Jurkat, Clone E6-1 (cell line): ENCODE measurements around the gene STK11. TPM values are rescaled to one million over a fixed set of nuclear protein-coding genes. Genes with fewer than 3 reads are reported as not detected.

Source experiments
- DNase-seq: peaks from one replicate; pipeline ENCODE4 v3.0.0-alpha.2; 2011; ENCODE audit warnings: low read depth, low spot score
- H3K4me3 ChIP-seq: 2 replicates; pipeline ENCODE4 v1.5.1; 2011; ENCODE audit warnings: mild to moderate bottlenecking, low read length, control low read depth, moderate library complexity
- polyA plus RNA-seq: library from polyadenylated mRNA; unstranded; fragments of >200 nt; gene quantifications from one replicate; pipeline ENCODE4 v1.2.1, GENCODE V29; 2012; ENCODE audit warnings: missing spikeins; ENCODE audit not compliant: insufficient read length, insufficient read depth

STK11 gene
- 62.6 TPM for polyA plus RNA-seq

- peak within 1 kb of the TSS; percentile 63 for H3K4me3 ChIP-seq
- peak; percentile 93 for DNase-seq
These were observed at the start of gene STK11 for GRCh38 chr19:1205114-1206099. Gene STK11 (plus strand): TSS chr19:1205778. CDS start chr19:1206914, 1,136 bp downstream.

GRCh38 chr19:1156305-1156801 lies 49.2 kb upstream of the STK11 start:
- H3K4me3 ChIP-seq: no peak overlapping the region
- DNase-seq: no peak

GRCh38 chr19:1156830-1157615 lies 48.6 kb upstream of the STK11 start:
- H3K4me3 ChIP-seq: no peak overlapping the region
- DNase-seq: no peak

GRCh38 chr19:1157931-1158884 lies 47.4 kb upstream of the STK11 start:
- H3K4me3 ChIP-seq: no peak overlapping the region
- no peak for DNase-seq

GRCh38 chr19:1158885-1159448 lies 46.6 kb upstream of the STK11 start:
- no peak overlapping the region for H3K4me3 ChIP-seq
- no peak for DNase-seq

- no peak for DNase-seq
- no peak overlapping the region for H3K4me3 ChIP-seq
These were observed 45.5 kb upstream of the STK11 start for GRCh38 chr19:1159864-1160595.

- no peak overlapping the region for H3K4me3 ChIP-seq
- DNase-seq: no peak
These were observed 43.9 kb upstream of the STK11 start for GRCh38 chr19:1161716-1162115.

GRCh38 chr19:1162404-1163282 lies 42.9 kb upstream of the STK11 start:
- DNase-seq: no peak
- H3K4me3 ChIP-seq: no peak overlapping the region

GRCh38 chr19:1163283-1163933 lies 42.2 kb upstream of the STK11 start:
- no peak for DNase-seq
- no peak overlapping the region for H3K4me3 ChIP-seq

- no peak overlapping the region for H3K4me3 ChIP-seq
- no peak for DNase-seq
These were observed 41.5 kb upstream of the STK11 start for GRCh38 chr19:1163934-1164683.

GRCh38 chr19:1164684-1165531 lies 40.7 kb upstream of the STK11 start:
- H3K4me3 ChIP-seq: no peak overlapping the region
- no peak for DNase-seq

GRCh38 chr19:1166872-1167573 lies 38.6 kb upstream of the STK11 start:
- DNase-seq: no peak
- H3K4me3 ChIP-seq: no peak overlapping the region

- no peak overlapping the region for H3K4me3 ChIP-seq
- DNase-seq: peak; percentile 73
These were observed 37.6 kb upstream of the STK11 start for GRCh38 chr19:1167687-1168571.
